Endothelial cell of umbilical vein (primary cell): ENCODE results near the gene MAGI3.

Experiments
- POLR2AphosphoS5 ChIP-seq: IDR thresholded peaks from 2 replicates; pipeline ENCODE4 v1.6.1; 2012; ENCODE audit warnings: low read depth, mild to moderate bottlenecking, control low read depth, low read length, moderate library complexity; ENCODE audit not compliant: insufficient read depth
- TF ChIP-seq, protein P1 (sequence below), 2 donors: IDR thresholded peaks; 1 replicate in 1 of 2; 2 replicates in 1 of 2; pipeline ENCODE4 v1.5.1; 2011; ENCODE audit warnings: low read length in 2 of 2, mild to moderate bottlenecking in 2 of 2, moderate library complexity in 2 of 2, control low read depth in 1 of 2, inconsistent platforms in 1 of 2, low read depth in 1 of 2; ENCODE audit not compliant: insufficient read depth in 1 of 2; ENCODE audit errors: extremely low read depth in 1 of 2

DNA sequence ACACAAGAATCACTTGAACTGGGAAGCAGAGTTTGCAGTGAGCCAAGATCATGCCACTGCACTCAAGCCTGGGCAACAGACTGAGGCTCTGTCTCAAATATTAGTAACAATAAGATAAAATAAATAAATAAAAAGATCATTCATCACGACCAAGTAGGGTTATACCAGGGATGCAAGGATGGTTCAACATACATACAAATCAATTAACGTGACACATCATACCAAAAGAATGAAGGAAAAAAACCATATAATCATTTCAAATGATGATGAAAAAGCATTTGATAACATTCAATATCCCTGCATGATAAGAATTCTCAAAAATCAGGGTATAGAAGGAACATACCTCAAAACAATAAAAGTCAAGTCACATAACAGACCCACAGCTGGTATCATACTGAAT is 330.7 kb downstream of the MAGI3 start:
- TF ChIP-seq, protein P1, sequence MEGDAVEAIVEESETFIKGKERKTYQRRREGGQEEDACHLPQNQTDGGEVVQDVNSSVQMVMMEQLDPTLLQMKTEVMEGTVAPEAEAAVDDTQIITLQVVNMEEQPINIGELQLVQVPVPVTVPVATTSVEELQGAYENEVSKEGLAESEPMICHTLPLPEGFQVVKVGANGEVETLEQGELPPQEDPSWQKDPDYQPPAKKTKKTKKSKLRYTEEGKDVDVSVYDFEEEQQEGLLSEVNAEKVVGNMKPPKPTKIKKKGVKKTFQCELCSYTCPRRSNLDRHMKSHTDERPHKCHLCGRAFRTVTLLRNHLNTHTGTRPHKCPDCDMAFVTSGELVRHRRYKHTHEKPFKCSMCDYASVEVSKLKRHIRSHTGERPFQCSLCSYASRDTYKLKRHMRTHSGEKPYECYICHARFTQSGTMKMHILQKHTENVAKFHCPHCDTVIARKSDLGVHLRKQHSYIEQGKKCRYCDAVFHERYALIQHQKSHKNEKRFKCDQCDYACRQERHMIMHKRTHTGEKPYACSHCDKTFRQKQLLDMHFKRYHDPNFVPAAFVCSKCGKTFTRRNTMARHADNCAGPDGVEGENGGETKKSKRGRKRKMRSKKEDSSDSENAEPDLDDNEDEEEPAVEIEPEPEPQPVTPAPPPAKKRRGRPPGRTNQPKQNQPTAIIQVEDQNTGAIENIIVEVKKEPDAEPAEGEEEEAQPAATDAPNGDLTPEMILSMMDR (IDR thresholded peaks at IDR 0.05; ENCODE audit: extremely low read depth in 1 of 2, insufficient read depth in 1 of 2, low read depth in 1 of 2, low read length in 2 of 2), result no peak
- TF ChIP-seq POLR2AphosphoS5, result no peak
